K562 (cell line): ENCODE results near the gene BORCS8. TPM values are rescaled to one million over a fixed set of nuclear protein-coding genes. Genes with fewer than 3 reads are reported as not detected.

Source experiments
- ARHGAP35 ChIP-seq: fragments of 450-650 bp; IDR thresholded peaks from 2 replicates; pipeline ENCODE4 v1.6.1; 2018; ENCODE audit not compliant: partially characterized antibody
- ASH1L ChIP-seq: fragments of 450-650 bp; IDR thresholded peaks from 2 replicates; pipeline ENCODE4 v1.6.1; 2018; ENCODE audit warnings: borderline replicate concordance, mild to moderate bottlenecking, low read depth; ENCODE audit not compliant: partially characterized antibody
- ATF1 ChIP-seq, 2 experiments: fragments of 450-650 bp in 1 of 2; IDR thresholded peaks; 2 replicates each; pipeline ENCODE4 v1.6.1; 2016; ENCODE audit warnings: missing compliant biosample characterization in 1 of 2, missing genetic modification characterization in 1 of 2
- CREB1 ChIP-seq, 2 experiments: sonication (generic) in 1 of 2; formaldehyde crosslinking in 1 of 2; IDR thresholded peaks; 2 replicates each; pipeline versions ENCODE4 v1.6.1 to v1.8.0; 2012 to 2022; ENCODE audit warnings: inconsistent platforms in 1 of 2, mild to moderate bottlenecking in 1 of 2, missing genetic modification reagents in 1 of 2, moderate library complexity in 1 of 2
- DIDO1 ChIP-seq: fragments of 450-650 bp; IDR thresholded peaks from 2 replicates; pipeline ENCODE4 v1.6.1; 2016; ENCODE audit warnings: low read depth, missing biosample characterization, missing genetic modification characterization
- HBP1 ChIP-seq: fragments of 450-650 bp; formaldehyde crosslinking; IDR thresholded peaks from 2 replicates; pipeline ENCODE4 v1.4.0; 2022; ENCODE audit warnings: missing genetic modification characterization
- HMG20B ChIP-seq: fragments of 250-450 bp; sonication (Bioruptor Pico); IDR thresholded peaks from 2 replicates; pipeline ENCODE4 v1.5.0; 2021; ENCODE audit warnings: mild to moderate bottlenecking
- KDM4B ChIP-seq, 2 experiments: fragments of 450-650 bp in 1 of 2; sonication (generic) in 1 of 2; IDR thresholded peaks; 2 replicates each; pipeline ENCODE4 v1.6.1; 2016 to 2017; ENCODE audit warnings: borderline replicate concordance in 2 of 2, antibody characterized with exemption in 1 of 2, low read depth in 1 of 2, mild to moderate bottlenecking in 1 of 2
- LEF1 ChIP-seq: fragments of 450-650 bp; IDR thresholded peaks from 2 replicates; pipeline ENCODE4 v1.6.1; 2016; ENCODE audit warnings: mild to moderate bottlenecking
- NFIX ChIP-seq: fragments of 250-450 bp; sonication (Bioruptor Pico); IDR thresholded peaks from 2 replicates; pipeline ENCODE4 v1.4.0; 2020; ENCODE audit warnings: low read depth, mild to moderate bottlenecking, moderate library complexity
- PYGO2 ChIP-seq: fragments of 450-650 bp; IDR thresholded peaks from 2 replicates; pipeline ENCODE4 v1.6.1; 2016; ENCODE audit warnings: mild to moderate bottlenecking, missing genetic modification characterization, moderate library complexity, missing compliant biosample characterization
- RAD51 ChIP-seq: fragments of 450-650 bp; IDR thresholded peaks from 2 replicates; pipeline ENCODE4 v1.7.1; 2016; ENCODE audit warnings: low read depth, mild to moderate bottlenecking, borderline replicate concordance
- RHOXF2B ChIP-seq: fragments of 250-450 bp; sonication (Bioruptor Pico); conservative IDR thresholded peaks from 2 replicates; pipeline ENCODE4 v1.5.1; 2021
- SMAD2 ChIP-seq: fragments of 150-350 bp; IDR thresholded peaks from 2 replicates; pipeline ENCODE4 v1.6.1; 2014; ENCODE audit warnings: low read depth, mild to moderate bottlenecking, low read length
- WHSC1 ChIP-seq: IDR thresholded peaks from one replicate; pipeline ENCODE4 v1.6.1; 2012; ENCODE audit warnings: low read length, control low read depth, inconsistent platforms
- YY1 ChIP-seq, 3 experiments: IDR thresholded peaks; 2 replicates each; pipeline ENCODE4 v1.6.1; 2011; ENCODE audit warnings: low read length in 2 of 3, mild to moderate bottlenecking in 2 of 3, moderate library complexity in 2 of 3, borderline replicate concordance in 1 of 3, control low read depth in 1 of 3, low read depth in 1 of 3; ENCODE audit not compliant: insufficient read depth in 3 of 3, insufficient replicate concordance in 2 of 3, control insufficient read depth in 1 of 3, insufficient read length in 1 of 3; ENCODE audit errors: extremely low read depth in 1 of 3
- ZC3H4 ChIP-seq: sonication (generic); formaldehyde crosslinking; IDR thresholded peaks from 2 replicates; pipeline ENCODE4 v1.9.0; 2021; ENCODE audit warnings: missing genetic modification reagents, borderline replicate concordance
- ZNF511 ChIP-seq: sonication (generic); formaldehyde crosslinking; IDR thresholded peaks from 2 replicates; pipeline ENCODE4 v1.8.0; 2022; ENCODE audit warnings: mild to moderate bottlenecking, missing genetic modification reagents
- ZNF668 ChIP-seq: fragments of 250-450 bp; sonication (Bioruptor Pico); IDR thresholded peaks from 2 replicates; pipeline ENCODE4 v1.8.0; 2022; ENCODE audit warnings: mild to moderate bottlenecking, inconsistent platforms
- ZNF707 ChIP-seq: fragments of 250-450 bp; sonication (Bioruptor Pico); conservative IDR thresholded peaks from 2 replicates; pipeline ENCODE4 v1.8.0; 2022; ENCODE audit warnings: inconsistent platforms, mild to moderate bottlenecking, moderate library complexity
- polyA plus RNA-seq, 8 experiments: library from polyadenylated mRNA; depleted of rRNA in 4 of 8; stranded (reverse) in 5 of 8; unstranded in 3 of 8; fragments of >200 nt; fragmentation: Nextera tagmentation in 2 of 8; fragmentation: Illumina TruSeq in 1 of 8; extraction: Ambion mirVana in 2 of 8; extraction: Trizol in 1 of 8; gene quantifications; 2 replicates each; pipeline versions ENCODE4 v1.2.1 to v1.2.3, GENCODE V29; 2011 to 2014; ENCODE audit warnings: inconsistent platforms in 1 of 8, missing spikeins in 1 of 8
- total RNA-seq, 7 experiments: library from RNA; depleted of rRNA in 6 of 7; stranded (reverse); fragments of >200 nt in 6 of 7; fragmentation: Illumina TruSeq in 2 of 7; extraction: Trizol in 2 of 7; gene quantifications; 2 replicates each; pipeline versions ENCODE4 v1.2.1 to v1.2.3, GENCODE V29; 2011 to 2021; ENCODE audit warnings: low replicate concordance in 1 of 7
- TF ChIP-seq, protein P1 (sequence below): sonication (generic); formaldehyde crosslinking; IDR thresholded peaks from 2 replicates; pipeline ENCODE4 v1.8.1; 2023; ENCODE audit warnings: mild to moderate bottlenecking, missing genetic modification reagents
- TF ChIP-seq, protein P2 (sequence below), 2 experiments: fragments of 450-650 bp; conservative IDR thresholded peaks; 2 replicates each; pipeline ENCODE4 v1.6.1; 2017; ENCODE audit warnings: mild to moderate bottlenecking in 2 of 2, moderate library complexity in 2 of 2

The BORCS8 gene
- total and polyA plus RNA-seq, 9 of the 15 experiments (the other 6 are each of a cell fraction or from before 2014, with no cell fraction given): 4.6 to 33.6 (median 16.3) TPM

DNA sequence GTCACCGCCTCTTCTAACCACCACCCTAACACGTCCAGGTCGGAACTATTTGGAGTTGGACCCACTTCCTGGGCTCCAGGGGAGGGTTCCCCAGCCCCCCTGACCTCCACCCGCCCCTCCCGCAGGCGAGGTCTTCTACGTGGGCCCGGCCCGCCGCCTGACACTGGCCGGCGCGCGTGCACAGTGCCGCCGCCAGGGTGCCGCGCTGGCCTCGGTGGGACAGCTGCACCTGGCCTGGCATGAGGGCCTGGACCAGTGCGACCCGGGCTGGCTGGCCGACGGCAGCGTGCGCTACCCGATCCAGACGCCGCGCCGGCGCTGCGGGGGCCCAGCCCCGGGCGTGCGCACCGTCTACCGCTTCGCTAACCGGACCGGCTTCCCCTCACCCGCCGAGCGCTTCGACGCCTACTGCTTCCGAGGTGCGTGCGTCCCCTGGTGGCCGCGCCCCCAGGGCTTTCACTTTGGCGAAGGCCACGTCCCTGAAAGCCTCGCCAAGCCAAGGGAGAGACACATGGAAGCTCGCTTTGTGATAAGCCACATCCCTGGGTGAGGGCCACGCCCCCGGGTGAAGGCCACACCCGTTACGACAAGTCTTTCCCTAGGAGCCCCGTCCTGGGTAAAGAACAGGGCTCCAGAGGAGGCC lies 33.0 kb upstream of the BORCS8 start (continued):
- TF ChIP-seq WHSC1: no peak
- TF ChIP-seq YY1 (IDR thresholded peaks at IDR 0.05; ENCODE audit: borderline replicate concordance in 1 of 3, control insufficient read depth in 1 of 3, extremely low read depth in 1 of 3, insufficient read depth in 3 of 3, insufficient read length in 1 of 3, insufficient replicate concordance in 2 of 3, low read depth in 1 of 3, low read length in 2 of 3): peak in 2 of 3 experiments; percentile 27 to 46
- TF ChIP-seq PYGO2 (tag): no peak
- TF ChIP-seq CREB1 (IDR thresholded peaks at IDR 0.05): peak; percentile 38; the same call in 1 of the 2 replicates
- TF ChIP-seq CREB1 (CRISPR knock-in tag; IDR thresholded peaks at IDR 0.05): peak; percentile 86
- TF ChIP-seq DIDO1: no peak
- TF ChIP-seq ZC3H4 (CRISPR knock-in tag): no peak
- TF ChIP-seq HBP1 (CRISPR knock-in tag): no peak
- TF ChIP-seq ZNF668: no peak
- no peak for TF ChIP-seq ATF1 (CRISPR knock-in tag; IDR thresholded peaks at IDR 0.05)
- peak; percentile 82 for TF ChIP-seq ATF1 (tag; IDR thresholded peaks at IDR 0.05)
- TF ChIP-seq, protein P1, sequence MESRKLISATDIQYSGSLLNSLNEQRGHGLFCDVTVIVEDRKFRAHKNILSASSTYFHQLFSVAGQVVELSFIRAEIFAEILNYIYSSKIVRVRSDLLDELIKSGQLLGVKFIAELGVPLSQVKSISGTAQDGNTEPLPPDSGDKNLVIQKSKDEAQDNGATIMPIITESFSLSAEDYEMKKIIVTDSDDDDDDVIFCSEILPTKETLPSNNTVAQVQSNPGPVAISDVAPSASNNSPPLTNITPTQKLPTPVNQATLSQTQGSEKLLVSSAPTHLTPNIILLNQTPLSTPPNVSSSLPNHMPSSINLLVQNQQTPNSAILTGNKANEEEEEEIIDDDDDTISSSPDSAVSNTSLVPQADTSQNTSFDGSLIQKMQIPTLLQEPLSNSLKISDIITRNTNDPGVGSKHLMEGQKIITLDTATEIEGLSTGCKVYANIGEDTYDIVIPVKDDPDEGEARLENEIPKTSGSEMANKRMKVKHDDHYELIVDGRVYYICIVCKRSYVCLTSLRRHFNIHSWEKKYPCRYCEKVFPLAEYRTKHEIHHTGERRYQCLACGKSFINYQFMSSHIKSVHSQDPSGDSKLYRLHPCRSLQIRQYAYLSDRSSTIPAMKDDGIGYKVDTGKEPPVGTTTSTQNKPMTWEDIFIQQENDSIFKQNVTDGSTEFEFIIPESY (CRISPR knock-in tag): peak; percentile 91; the same call in 1 of the 2 replicates
- no peak for TF ChIP-seq RAD51
- TF ChIP-seq SMAD2: no peak
- TF ChIP-seq, protein P2, sequence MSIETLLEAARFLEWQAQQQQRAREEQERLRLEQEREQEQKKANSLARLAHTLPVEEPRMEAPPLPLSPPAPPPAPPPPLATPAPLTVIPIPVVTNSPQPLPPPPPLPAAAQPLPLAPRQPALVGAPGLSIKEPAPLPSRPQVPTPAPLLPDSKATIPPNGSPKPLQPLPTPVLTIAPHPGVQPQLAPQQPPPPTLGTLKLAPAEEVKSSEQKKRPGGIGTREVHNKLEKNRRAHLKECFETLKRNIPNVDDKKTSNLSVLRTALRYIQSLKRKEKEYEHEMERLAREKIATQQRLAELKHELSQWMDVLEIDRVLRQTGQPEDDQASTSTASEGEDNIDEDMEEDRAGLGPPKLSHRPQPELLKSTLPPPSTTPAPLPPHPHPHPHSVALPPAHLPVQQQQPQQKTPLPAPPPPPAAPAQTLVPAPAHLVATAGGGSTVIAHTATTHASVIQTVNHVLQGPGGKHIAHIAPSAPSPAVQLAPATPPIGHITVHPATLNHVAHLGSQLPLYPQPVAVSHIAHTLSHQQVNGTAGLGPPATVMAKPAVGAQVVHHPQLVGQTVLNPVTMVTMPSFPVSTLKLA (conservative IDR thresholded peaks at IDR 0.05): peak in 1 of 2 experiments; percentile 85; a peak in 3 of 4 replicates
- TF ChIP-seq HMG20B (CRISPR knock-in tag): no peak
- TF ChIP-seq KDM4B (IDR thresholded peaks at IDR 0.05; ENCODE audit: borderline replicate concordance in 2 of 2, low read depth in 1 of 2): no peak
- no peak for TF ChIP-seq RHOXF2B (CRISPR knock-in tag)
- TF ChIP-seq ZNF707: no peak
- no peak for TF ChIP-seq LEF1
- TF ChIP-seq NFIX (CRISPR knock-in tag): no peak
- no peak for TF ChIP-seq ASH1L
- TF ChIP-seq ARHGAP35: no peak
- peak; percentile 99 for TF ChIP-seq ZNF511 (CRISPR knock-in tag)
